Measurements from ENCODE around the gene DDX4. TPM values are rescaled to one million over a fixed set of nuclear protein-coding genes. Genes with fewer than 3 reads are reported as not detected.

Gene DDX4
- total RNA-seq, 1 experiment from 2014 or later = not detected

GRCh38 chr5:55732585-55732984 lies 5.3 kb upstream of the DDX4 start:
- Histone ChIP-seq H3K36me3 (ENCODE audit: insufficient read depth, low read length, poor library complexity, severe bottlenecking) (no peaks in the 10 kb centered on the region), H3K9me3 (ENCODE audit: low read depth, low read length, poor library complexity, severe bottlenecking) (no peaks in the 10 kb centered on the region), H3K4me1 (ENCODE audit: insufficient read depth, low read length, poor library complexity, severe bottlenecking) (no peaks in the 10 kb centered on the region), H3K27ac (ENCODE audit: low read depth, low read length, poor library complexity, severe bottlenecking) (no peak overlapping the region), H3K27me3 (replicated peaks; ENCODE audit: insufficient read depth, low read depth, low read length, poor library complexity) (no peaks in the 10 kb centered on the region), H3K4me3 (ENCODE audit: low read depth, low read length, poor library complexity, severe bottlenecking) (no peak overlapping the region)
- DNase-seq (ENCODE audit: low spot score) = no peak
- intact Hi-C loops (cut with micrococcal nuclease; ENCODE audit: unreplicated experiment) = no loop called here
- TF ChIP-seq EZH2 (IDR thresholded peaks at IDR 0.05; ENCODE audit: borderline replicate concordance, low read depth, low read length, poor library complexity, severe bottlenecking) = no peak
- TF ChIP-seq CTCF (conservative IDR thresholded peaks at IDR 0.05; ENCODE audit: low read depth, low read length) = no peak
- POLR2A ChIA-PET (ENCODE audit: low non-redundant PET) = no interaction called here
- no TSS peak for BruUV-seq (replicated peaks)
- CTCF ChIA-PET = no interaction called here

GRCh38 chr5:55734658-55735057 lies 3.2 kb upstream of the DDX4 start:
- intact Hi-C loops (cut with micrococcal nuclease; ENCODE audit: unreplicated experiment) = no loop called here
- CTCF ChIA-PET = no interaction called here
- no peak overlapping the region for H3K4me3 ChIP-seq (ENCODE audit: low read depth, low read length, poor library complexity, severe bottlenecking)
- no peak for DNase-seq (ENCODE audit: low spot score)
- no TSS peak for BruUV-seq (replicated peaks)
- no peaks in the 10 kb centered on the region for H3K4me1 ChIP-seq (ENCODE audit: insufficient read depth, low read length, poor library complexity, severe bottlenecking)
- no peaks in the 10 kb centered on the region for H3K27me3 ChIP-seq (replicated peaks; ENCODE audit: insufficient read depth, low read depth, low read length, poor library complexity)
- POLR2A ChIA-PET (ENCODE audit: low non-redundant PET) = no interaction called here
- H3K27ac ChIP-seq (ENCODE audit: low read depth, low read length, poor library complexity, severe bottlenecking) = no peak overlapping the region
- H3K36me3 ChIP-seq (ENCODE audit: insufficient read depth, low read length, poor library complexity, severe bottlenecking) = no peaks in the 10 kb centered on the region
- no peaks in the 10 kb centered on the region for H3K9me3 ChIP-seq (ENCODE audit: low read depth, low read length, poor library complexity, severe bottlenecking)
- TF ChIP-seq EZH2 (IDR thresholded peaks at IDR 0.05; ENCODE audit: borderline replicate concordance, low read depth, low read length, poor library complexity, severe bottlenecking) = no peak
- no peak for TF ChIP-seq CTCF (conservative IDR thresholded peaks at IDR 0.05; ENCODE audit: low read depth, low read length)

- Histone ChIP-seq H3K27ac (ENCODE audit: low read depth, low read length, poor library complexity, severe bottlenecking) (no peak overlapping the region), H3K4me3 (ENCODE audit: low read depth, low read length, poor library complexity, severe bottlenecking) (no peak overlapping the region), H3K27me3 (replicated peaks; ENCODE audit: insufficient read depth, low read depth, low read length, poor library complexity) (no peaks in the 10 kb centered on the region), H3K9me3 (ENCODE audit: low read depth, low read length, poor library complexity, severe bottlenecking) (no peaks in the 10 kb centered on the region), H3K36me3 (ENCODE audit: insufficient read depth, low read length, poor library complexity, severe bottlenecking) (no peaks in the 10 kb centered on the region), H3K4me1 (ENCODE audit: insufficient read depth, low read length, poor library complexity, severe bottlenecking) (no peaks in the 10 kb centered on the region)
- POLR2A ChIA-PET (ENCODE audit: low non-redundant PET) = no interaction called here
- TF ChIP-seq CTCF (conservative IDR thresholded peaks at IDR 0.05; ENCODE audit: low read depth, low read length) = no peak
- TF ChIP-seq EZH2 (IDR thresholded peaks at IDR 0.05; ENCODE audit: borderline replicate concordance, low read depth, low read length, poor library complexity, severe bottlenecking) = no peak
- intact Hi-C loops (cut with micrococcal nuclease; ENCODE audit: unreplicated experiment) = no loop called here
- CTCF ChIA-PET = no interaction called here
- no TSS peak for BruUV-seq (replicated peaks)
- DNase-seq (ENCODE audit: low spot score) = no peak
Measured at GRCh38 chr5:55742778-55743177, 4.9 kb downstream of the DDX4 start.

Measured in A673 (cell line).